COLO829 (cell line): ENCODE results near the gene CGB2.
A peak's percentile ranks its signal among the peaks of the same experiment; 100 is the strongest.
"Not testable (repeated sequence)": the region's sequence is repeated elsewhere in the genome, so short reads cannot be mapped to it uniquely, and the experiment has no call there.

Experiments used
- DNase-seq: peaks from one replicate; pipeline ENCODE4 v3.0.0; 2012; ENCODE audit warnings: low spot score

The CGB2 gene

DNA sequence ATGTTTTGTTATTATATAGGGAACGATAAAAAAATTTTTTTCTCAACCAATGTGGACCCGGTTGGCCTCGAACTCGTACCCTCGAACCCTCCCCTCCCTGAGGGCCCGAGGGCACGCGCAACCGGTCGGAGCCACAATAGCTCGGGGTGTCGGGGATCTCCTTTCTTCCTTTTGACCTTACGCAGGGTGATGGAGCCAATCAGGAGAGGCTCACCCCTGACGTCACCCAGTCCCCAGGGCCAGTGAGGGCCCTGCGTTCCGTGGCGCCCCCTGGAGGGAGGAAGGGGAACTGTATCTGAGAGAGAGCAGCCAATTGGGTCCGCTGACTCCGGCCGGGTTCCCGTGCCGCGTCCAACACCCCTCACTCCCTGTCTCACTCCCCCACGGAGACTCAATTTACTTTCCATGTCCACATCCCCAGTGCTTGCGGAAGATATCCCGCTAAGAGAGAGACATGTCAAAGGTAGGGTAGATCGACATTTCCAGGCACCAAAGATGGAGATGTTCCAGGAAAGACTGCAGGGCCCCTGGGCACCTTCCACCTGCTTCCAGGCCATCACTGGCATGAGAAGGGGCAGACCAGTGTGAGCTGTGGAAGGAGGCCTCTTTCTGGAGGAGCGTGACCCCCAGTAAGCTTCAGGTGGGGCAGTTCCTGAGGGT is at the start of gene CGB2:
Gene CGB2, plus strand, starts transcription at position 249 of the 660 bp plus-strand sequence. Its CDS starts 206 bp downstream, at position 455.
- DNase-seq, result not testable (repeated sequence)

DNA sequence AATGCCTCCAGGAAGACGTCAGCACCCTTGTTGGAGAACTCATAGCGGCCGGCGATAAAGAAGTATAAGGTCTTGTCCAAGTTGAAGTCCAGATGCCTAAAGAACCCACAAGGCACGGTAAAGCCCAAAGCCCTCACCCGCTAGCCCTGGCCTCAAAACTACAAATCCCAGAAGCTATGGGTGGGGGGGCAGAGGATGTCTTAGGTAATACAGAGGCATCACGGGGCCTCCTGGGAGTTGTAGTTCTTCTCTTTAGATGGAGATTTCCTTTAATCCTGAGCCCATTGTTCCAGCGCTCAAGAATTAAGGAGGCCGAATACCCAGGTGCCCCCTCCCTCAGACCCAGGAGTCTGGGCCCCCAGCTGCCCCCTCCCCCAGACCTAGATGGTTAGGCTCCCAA is 49.4 kb upstream of the CGB2 start:
- no peak for DNase-seq

DNA sequence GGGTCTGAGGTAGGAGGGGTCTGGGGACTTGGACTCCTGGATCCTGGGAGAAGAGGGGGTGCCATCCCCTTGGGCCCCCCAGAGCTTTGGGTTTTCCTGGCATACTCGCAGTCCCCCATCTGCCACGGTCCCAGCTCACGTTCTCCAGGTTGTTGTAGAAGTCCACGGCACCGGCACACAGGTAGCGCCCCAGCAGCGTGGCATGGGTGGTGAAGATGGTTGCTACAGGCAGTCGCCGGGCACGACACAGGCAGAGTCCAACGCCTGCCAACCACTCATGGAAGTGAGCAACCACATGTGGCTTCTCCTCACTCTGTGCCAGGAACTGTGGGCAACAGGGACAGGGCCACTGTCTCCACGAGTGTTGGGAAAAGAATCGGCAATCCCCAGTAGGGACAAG is 46.0 kb upstream of the CGB2 start:
- DNase-seq, result no peak

DNA sequence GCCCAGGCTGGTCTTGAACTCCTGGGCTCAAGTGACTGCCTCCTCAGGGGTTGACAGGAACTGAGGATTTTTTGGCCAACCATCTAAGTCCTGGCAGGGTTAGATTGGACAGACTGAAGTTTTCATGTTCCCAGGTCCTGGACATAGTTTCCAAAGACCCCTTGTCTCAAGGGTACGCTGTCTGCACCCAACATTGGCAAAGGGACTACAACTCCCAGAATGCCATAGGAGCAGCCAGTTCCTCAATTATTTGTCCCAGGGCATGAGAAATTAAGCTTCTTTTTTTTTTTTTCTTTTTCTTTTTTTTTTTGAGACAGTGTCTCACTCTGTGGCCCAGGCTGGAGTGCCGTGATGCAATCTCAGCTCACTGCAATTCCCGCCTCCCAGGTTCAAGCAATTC is 45.5 kb upstream of the CGB2 start:
- no peak for DNase-seq

DNA sequence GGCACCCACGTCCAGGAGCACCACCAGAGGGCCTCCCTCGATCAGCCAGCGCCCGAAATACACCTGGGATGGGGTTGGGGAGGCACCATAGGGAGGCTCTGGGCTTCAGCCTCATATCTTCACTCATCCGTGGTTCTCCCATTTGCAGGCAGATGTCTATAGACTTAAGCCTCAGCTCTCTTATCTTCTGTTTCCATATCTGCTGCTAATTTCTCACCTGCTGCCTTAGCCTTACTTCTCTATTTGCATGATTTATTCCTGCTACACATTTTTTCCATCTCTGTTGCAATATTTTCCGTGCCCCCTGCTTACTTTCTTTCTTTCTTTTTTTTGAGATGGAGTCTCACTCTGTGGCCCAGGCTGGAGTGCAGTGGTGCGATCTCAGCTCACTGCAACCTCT is 44.4 kb upstream of the CGB2 start:
- DNase-seq, result no peak

DNA sequence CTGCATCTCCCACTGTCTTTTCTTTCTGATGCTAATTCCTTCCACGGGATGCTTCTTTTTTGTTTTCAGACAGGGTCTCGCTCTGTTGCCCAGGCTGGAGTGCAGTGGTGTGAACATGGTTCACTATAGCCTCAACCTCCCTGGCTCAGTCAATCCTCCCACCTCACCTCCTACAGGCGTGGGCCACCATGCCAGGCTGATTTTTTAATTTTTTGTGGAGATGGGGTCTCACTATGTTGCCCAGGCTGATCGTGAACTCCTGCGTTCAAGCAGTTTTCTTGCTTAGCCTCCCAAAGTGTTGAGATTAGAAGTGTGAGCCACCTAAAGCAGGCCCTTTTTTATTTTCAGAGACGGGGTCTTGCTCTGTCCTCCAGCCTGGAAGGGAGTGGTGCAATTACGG is 43.4 kb upstream of the CGB2 start:
- no peak for DNase-seq

DNA sequence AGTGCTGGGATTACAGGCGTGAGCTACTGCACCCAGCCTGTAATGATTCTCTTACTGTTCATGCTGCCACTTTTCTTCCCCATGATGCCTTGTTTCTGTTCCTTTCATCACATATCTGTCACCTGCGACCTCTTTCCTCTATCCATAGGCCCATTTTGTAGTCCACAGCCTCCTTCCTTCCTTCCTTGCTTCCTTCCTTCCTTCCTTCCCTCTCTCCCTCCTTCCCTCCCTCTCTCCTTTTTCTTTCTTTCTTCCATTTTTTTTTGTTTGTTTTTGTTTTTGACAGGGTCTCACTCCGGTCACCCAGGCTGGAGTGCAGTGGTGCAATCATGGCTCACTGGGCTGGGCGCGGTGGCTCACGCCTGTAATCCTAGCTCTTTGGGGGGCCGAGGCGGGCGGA is 42.8 kb upstream of the CGB2 start:
- no peak for DNase-seq

DNA sequence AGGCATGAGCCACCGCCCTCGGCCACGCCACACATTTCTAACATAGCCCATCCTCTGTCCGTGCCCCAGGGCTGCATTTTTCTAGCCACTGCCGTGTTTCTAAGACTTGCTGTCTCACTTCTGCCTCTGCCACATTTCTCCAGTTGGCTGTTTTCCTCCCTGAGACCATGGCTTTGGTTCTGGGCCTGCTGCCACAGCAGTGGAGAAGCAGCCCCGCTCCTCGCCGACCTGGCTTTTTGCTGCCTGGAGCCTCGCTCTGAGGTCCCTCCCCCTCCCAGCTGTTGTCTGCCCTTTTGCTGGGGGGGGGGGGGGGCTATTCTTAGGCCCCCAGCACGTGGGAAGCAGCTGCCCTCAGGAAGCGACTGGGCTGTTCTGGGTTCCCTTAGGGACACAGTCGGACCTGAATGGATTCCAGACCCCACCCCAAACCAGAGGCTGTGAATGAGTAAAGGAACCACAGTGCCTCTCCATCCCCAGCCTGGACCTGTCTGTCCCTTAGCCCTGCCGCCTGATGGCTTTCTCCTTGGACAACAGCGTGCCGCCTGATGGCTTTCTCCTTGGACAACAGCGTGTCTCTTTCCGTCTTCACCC is 41.9 kb upstream of the CGB2 start:
- DNase-seq, result no peak

DNA sequence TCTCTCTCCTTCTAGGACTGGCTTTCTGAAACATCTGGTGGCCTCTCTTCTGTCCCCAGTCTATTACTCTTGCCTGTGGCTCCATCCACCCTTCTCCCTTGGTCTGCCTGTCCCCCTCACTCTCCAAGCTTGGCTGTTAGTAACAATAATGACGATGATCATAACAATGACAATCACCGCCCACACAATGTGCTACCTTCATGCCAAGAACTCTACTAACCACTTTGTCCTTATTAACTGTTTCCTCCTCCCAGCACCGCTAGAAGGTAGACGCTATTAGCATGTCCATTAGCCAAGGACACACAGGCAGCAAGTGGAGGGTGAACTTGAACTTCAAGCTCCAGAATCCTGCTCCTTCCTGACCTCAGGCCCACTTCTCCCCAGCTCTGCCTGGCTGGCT is 41.3 kb upstream of the CGB2 start:
- DNase-seq, result no peak

DNA sequence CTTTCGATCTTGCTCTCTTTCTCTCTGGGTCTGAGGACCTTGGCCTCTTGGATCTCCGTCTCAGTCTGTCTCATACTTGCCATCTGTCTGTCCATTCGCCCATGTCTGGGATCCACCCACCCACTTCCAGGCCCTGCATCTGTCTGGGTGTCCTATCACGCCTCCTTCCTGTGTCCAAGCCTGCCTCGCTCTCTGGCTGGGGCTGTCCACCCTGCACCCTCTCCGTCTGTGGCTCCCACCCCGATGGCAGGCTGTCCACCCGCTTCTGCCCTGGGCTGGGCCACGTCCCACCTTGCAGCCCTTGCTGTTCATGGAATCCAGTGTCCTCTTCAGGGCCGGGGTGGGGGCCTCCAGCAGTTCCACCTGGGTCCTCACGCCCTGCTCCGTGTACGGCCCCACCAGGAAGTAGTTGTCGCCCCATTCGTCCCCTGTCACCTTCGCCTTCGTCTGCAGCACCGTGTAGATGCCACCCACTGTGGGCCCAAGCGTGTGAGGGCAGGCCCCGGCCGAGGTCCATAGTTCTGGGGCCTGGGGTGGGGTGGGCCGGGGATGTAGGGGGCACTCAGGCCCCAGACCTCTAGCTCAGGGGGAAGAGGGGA is 40.6 kb upstream of the CGB2 start:
- DNase-seq, result no peak

DNA sequence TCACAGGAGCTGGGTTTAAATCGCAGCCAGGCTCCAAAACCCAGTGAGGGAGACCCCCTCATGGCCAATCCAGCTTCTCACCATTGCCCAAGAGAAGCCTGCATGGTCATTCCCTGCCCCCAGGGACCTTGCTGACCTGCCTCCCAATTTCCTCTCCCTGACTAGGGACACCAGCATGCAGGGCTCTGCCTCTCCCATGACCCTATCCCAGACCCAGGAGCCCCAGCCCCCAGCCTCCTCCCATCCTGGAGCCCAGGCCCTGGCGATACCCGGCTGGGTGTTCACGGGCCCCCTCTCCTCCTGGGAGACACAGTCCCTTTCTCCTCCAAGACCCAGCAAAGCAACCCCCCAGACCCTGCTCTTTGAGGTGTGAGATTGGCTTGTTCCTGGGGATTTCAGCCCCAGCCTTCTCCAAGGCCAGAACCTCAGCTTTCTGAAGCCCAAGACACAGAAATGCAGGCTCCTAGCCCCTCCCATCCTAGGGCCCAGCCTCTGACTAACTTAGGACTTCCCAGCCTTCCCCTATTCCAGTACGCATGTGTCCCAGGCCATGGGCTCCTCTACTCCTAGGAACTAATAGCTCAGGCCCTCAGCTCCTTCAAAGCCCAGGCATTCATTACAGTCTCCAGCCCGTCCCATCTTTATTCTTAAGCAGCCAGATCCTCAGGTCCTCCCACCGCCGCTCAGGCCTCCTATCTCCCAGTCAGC is 39.7 kb upstream of the CGB2 start:
- peak; percentile 87 for DNase-seq

DNA sequence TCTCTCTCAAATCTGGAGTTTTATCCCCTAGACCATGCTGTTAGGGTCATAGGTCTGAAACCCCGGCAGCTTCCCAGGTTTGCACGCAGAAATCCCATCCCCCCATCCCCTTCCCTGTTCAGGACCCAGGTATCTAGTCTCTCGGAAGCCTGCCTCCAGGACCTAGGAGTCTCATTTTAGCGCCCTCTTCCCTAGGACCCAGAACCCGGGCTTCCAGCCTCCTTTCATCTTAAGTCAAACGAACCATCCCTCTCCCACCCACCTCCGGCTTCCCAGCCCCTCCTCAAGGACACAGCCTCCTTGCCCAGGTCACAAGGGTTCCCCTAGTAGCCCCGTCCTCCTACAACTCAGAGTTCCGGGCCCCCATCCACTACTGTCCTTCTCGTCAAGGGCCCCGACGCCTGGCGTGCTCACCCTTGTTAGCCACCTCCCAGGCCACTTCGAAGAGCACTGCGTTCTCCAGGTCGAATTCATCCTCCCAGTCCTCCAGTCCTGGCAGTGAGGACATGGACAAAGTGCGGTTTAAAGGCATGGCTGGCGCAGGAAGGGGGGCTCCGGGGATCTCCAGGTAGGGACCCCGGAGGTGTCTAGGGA is 39.0 kb upstream of the CGB2 start:
- no peak for DNase-seq

DNA sequence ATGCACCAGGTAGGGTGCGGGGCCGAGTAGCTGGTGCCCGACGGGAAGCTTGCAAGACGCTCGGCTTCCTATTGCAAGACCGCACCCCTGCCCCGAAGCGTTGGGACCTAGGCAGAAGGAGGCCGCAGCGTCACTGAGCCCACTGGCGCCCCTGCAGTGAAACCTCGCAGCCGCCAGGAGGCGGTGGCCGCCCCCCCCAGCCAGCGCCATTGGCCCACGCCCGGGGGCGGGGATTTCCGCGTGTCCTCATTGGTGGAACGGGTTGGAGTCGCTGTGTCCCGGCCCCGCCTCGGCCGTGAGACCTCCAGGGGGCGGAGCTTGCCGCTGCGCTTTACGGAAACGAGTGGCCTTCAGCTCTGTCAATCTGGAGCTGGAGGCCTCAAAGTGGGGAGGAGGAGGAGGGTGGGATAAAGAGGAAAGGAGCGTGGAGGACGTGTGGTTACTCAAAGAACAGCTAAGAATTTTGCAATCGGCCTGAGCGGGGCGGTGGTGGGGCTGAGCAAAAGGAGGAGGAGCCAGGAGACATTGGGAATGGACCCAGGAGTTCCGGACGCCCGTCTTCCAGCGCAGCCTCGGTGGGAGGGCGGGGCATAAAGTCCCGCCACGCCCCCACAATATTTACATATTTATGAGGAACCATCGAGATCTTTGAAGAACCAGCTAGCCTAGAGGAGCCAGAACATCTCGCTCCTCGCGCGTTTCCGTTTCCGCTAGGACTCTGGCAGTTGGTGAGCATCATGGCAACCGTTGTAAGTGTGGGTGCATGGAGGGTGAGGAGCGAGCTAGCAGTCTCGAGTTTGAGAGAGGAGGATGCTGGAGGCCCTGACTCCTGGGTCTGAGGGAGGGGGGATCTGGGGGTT is 38.3 kb upstream of the CGB2 start, which contains the start of the genes GYS1 and RUVBL2:
Gene GYS1, minus strand, starts transcription at position 135 of the 860 bp plus-strand sequence. CDS start 197 bp downstream, outside the sequence.
Gene RUVBL2, plus strand, starts transcription at position 713 of the 860 bp plus-strand sequence. Its CDS starts 25 bp downstream, at position 738.
- DNase-seq, result peak; percentile 100

DNA sequence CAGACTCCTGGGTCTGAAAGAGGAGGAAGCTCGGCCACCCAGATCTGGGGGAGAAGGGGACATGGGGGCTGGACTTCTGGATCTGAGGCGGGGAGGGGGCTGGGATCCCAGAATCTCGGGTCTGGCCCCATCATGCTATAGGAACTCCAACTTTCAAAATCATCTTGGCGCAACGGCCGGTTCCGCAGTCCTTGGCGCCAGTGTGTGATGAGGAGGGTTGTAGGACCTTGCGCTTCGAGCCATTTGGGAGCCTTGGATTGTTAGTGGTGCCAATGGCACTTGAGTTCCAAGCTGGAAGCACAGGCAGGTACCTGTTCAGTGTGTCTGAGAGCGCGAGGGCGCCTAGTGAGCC is 37.7 kb upstream of the CGB2 start:
- no peak for DNase-seq

DNA sequence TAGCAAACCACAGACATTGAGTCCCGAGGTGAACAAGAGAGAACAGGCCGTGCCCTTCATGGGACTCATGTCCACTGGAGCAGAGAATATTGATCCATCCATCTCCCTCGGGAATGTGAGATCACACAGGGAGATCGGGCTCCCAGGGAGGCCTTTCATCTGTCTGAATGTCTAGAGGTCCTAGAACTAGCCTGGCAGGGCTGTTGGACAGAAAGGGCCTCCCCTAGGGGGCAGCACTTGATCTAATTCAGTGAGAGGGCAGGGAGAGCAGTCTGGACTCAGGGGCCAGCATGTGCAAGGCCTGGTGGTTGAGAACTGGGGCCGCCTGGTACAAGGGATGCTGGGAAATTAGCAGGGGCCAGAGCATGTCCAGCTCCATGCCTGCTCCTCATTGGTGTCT is 33.7 kb upstream of the CGB2 start:
- DNase-seq, result peak; percentile 55

DNA sequence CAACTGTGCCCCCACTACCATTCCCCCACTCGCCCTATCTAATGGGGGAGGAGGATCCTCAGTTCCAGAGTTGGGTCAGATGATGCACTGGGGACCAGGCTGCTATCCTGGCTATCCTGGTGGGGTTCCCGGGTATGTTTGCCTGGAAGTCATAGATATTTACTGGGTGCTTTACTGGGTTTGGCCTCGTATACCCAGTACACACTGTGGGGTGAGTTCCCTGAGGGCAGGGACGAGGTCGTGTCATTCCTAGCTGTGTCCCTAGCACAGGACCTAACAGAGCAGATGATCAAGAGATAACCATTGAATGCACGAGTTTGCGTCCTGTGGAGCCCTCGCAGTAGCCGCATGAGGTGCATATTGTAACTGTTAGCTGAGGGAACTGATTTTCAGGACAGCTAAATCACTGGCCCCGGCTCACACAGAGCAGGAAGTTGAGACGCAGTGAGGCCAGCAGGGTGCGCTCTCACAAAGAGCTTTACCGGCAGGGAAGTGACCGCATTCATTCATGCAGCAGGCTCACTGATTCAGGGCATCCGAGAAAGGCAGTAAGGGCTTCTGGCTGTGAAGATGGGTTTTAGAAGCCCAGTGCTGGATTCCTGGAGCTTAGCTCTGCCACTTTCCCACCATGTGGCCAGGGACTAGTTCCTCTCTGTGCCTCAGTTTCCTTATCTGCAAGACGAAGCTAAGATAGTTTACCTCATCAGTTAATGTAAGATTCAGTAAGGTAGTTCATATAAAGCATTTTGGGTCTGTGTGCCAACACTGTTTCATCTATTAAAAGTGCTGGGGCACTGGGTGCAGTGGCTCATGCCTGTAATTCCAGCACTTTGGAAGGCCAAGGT is 32.0 kb upstream of the CGB2 start:
- DNase-seq, result peak; percentile 45

DNA sequence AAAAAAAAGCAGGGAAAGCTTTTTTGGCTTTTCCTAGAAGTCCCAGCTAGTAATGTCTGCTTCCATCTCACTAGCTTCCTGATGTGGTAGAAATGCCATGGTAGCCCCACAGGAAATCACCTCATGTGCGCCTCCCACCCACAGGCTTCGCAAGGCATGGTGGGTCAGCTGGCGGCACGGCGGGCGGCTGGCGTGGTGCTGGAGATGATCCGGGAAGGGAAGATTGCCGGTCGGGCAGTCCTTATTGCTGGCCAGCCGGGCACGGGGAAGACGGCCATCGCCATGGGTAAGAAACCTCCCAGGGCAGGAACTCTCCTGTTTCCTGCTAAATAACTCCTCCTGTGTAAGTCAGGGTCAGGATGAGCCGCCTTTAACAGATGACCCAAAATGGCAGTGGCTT is 27.6 kb upstream of the CGB2 start:
- no peak for DNase-seq

DNA sequence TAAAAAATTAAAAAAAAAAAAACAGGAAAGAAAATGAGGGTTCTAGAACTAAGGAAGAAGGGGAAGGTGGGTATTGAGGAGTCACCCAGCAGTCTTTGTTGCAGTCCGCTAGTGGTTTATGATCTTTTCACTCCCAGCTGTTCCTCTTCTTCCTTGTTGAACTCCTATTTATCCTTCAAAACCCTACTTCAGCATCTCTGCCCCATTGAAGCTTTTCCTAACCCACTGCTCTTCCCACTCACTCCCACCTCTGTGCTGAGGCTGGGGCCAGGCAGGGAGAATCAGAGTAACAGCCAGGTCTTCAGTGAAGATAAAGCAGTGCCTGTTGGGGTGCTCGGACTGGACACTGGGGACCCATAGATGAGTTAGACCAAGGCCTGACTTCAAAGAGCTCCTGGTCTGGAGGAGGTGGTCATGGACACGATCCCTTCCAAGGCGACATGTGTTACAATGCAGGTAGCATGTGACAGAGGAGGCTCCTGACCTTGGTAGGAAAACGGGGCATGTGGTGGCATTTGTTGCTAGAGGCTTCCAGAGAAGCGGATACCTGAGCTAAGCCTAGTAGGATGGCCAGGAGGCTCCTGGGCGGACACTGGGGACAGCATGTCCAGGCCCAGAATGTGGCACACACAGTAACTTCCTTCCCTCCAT is 26.6 kb upstream of the CGB2 start:
- DNase-seq, result no peak

DNA sequence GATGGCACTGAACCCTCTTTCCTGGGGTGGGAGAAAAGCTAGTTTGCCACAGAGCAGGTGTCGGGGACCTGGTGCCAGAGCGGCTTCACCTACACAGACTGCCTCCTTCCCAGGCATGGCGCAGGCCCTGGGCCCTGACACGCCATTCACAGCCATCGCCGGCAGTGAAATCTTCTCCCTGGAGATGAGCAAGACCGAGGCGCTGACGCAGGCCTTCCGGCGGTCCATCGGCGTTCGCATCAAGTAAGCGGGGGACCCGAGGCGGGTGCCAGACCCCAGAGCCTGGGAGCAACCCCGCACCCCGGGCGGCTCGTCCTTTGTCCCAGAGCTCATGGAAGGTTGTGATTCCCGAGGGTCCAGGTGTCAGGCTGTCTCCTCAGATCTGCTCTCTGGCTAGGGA is 24.8 kb upstream of the CGB2 start:
- no peak for DNase-seq

DNA sequence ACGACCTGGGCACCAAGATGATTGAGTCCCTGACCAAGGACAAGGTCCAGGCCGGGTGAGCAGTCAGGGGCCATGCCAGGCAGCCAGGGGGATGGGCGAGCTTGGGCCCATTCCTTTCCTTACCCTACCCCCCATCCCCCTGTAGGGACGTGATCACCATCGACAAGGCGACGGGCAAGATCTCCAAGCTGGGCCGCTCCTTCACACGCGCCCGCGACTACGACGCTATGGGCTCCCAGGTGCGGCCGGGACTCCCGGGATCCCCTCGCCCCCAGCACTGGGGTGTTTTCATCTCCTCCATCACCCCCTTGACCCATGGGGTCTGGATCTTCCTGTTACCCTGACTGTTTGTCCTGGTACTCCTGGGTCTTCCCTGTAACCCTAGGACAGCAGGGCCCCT is 21.9 kb upstream of the CGB2 start:
- no peak for DNase-seq
